H1 (cell line): Measurements from ENCODE around the gene PTPMT1. TPM values are rescaled to one million over a fixed set of nuclear protein-coding genes. Genes with fewer than 3 reads are reported as not detected.

Experiments used
- BACH1 ChIP-seq: IDR thresholded peaks from 2 replicates; pipeline ENCODE4 v1.6.1; 2012; ENCODE audit warnings: low read length, improper control_type of control experiment
- polyA plus RNA-seq, 7 experiments: library from polyadenylated mRNA; depleted of rRNA in 3 of 7; stranded (reverse) in 5 of 7; unstranded in 2 of 7; fragments of >200 nt in 5 of 7; fragments of 200-250 nt in 2 of 7; gene quantifications; 1 replicate in 5 of 7; 2 replicates in 1 of 7; 4 replicates in 1 of 7; pipeline versions ENCODE4 v1.2.1 to v1.2.3, GENCODE V29; 2011 to 2013; ENCODE audit warnings: missing spikeins in 2 of 7, mixed read lengths in 2 of 7
- total RNA-seq: library from RNA; stranded (reverse); fragmentation: NEBNext Ultra II Directional; extraction: Animal tissue kit (Norgen Biotek cat#: 25700); gene quantifications from 2 replicates; pipeline ENCODE4 v1.2.1, GENCODE V29; 2021

PTPMT1 gene
- total and polyA plus RNA-seq, 2 of the 8 experiments (the other 6 are each of a cell fraction or from before 2014, with no cell fraction given) = 44.8 to 105 TPM

DNA sequence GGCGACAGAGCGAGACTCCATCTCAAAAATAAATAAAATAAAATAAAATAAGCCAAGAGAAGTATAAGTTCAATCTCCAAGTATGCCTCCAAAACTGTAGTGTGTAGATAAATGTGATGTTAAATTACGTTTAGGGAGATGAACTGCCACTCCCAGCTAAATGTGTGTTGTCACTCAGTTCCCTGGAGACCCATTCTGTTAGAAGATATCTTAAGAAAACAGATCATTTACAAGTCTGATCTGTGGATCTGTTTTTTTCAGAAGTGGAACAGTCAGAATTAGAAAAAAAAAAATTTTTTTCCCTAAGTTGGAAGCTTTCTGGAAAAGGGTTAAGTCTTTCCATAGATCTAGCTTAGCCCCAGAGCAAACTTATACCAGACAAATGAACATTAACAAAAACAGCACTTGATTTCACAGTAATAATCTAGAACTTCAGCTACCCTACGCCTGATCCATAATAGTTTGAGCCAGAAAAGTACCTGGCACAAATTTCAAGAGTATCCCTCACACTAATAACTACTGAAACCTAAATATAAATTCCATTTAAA, 30.6 kb upstream of the PTPMT1 start (continued):
- no peak for TF ChIP-seq BACH1
- TF ChIP-seq, all 59 proteins: peak for 0
